ENCODE results near the gene ERAL1. TPM values are rescaled to one million over a fixed set of nuclear protein-coding genes. Genes with fewer than 3 reads are reported as not detected.

Gene ERAL1
- total RNA-seq: 43.0 and 78.7 TPM in 2 replicates

GRCh38 chr17:28854457-28855335 lies at the start of gene ERAL1:
ERAL1 (plus strand) TSS chr17:28855016; CDS start chr17:28855035, 19 bp downstream.

GRCh38 chr17:28842282-28843012 lies 12.4 kb upstream of the ERAL1 start, which contains the start of gene FAM222B:
FAM222B (minus strand) TSS chr17:28842790; CDS start chr17:28766667, 76,123 bp downstream.

GRCh38 chr17:28896884-28897768 lies 42.3 kb downstream of the ERAL1 start, which contains the start of gene FLOT2:
FLOT2 (minus strand) TSS chr17:28897733; CDS start chr17:28897574, 159 bp downstream.

GRCh38 chr17:28902819-28903545 lies 48.2 kb downstream of the ERAL1 start, which contains the start of gene DHRS13:
DHRS13 (minus strand) TSS chr17:28903079; CDS start chr17:28902944, 135 bp downstream.

Other genes with a start within 250 kb of the ERAL1 start
- 0.38 and 3.0 TPM in 2 replicates for gene RSKR, start 240.8 kb upstream of the ERAL1 start, total RNA-seq
- 93.2 and 116 TPM in 2 replicates for gene BLTP2, start 209.9 kb upstream of the ERAL1 start, total RNA-seq
- 36.5 and 43.7 TPM in 2 replicates for gene SDF2, start 193.1 kb upstream of the ERAL1 start, total RNA-seq
- gene SUPT6H, start 192.8 kb upstream of the ERAL1 start, total RNA-seq: 16.2 and 19.1 TPM in 2 replicates
- gene PROCA1, start 143.1 kb upstream of the ERAL1 start, total RNA-seq: 1.3 TPM in 1 of 2 replicates, not detected in the other
- gene RAB34, start 137.1 kb upstream of the ERAL1 start, total RNA-seq: 224 and 238 TPM in 2 replicates
- 987 and 1,126 TPM in 2 replicates for gene RPL23A, start 135.0 kb upstream of the ERAL1 start, total RNA-seq
- 9.4 and 20.7 TPM in 2 replicates for gene TLCD1, start 128.8 kb upstream of the ERAL1 start, total RNA-seq
- 0.76 and 3.2 TPM in 2 replicates for gene NEK8, start 126.2 kb upstream of the ERAL1 start, total RNA-seq
- gene TRAF4, start 111.0 kb upstream of the ERAL1 start, total RNA-seq: 60.8 and 82.5 TPM in 2 replicates
- gene FAM222B, start 12.2 kb upstream of the ERAL1 start, total RNA-seq: 8.7 and 9.3 TPM in 2 replicates
- 94.7 and 97.4 TPM in 2 replicates for gene FLOT2, start 42.7 kb downstream of the ERAL1 start, total RNA-seq
- gene DHRS13, start 48.1 kb downstream of the ERAL1 start, total RNA-seq: 7.7 and 12.0 TPM in 2 replicates
- 7.8 and 14.0 TPM in 2 replicates for gene PHF12, start 96.5 kb downstream of the ERAL1 start, total RNA-seq
- gene SEZ6, start 151.0 kb downstream of the ERAL1 start, total RNA-seq: not detected in 2 replicates
- 0.23 and 0.39 TPM in 2 replicates for gene PIPOX, start 188.1 kb downstream of the ERAL1 start, total RNA-seq